Measurements from ENCODE around the gene FLVCR2.
"Not testable (repeated sequence)": the region's sequence is repeated elsewhere in the genome, so short reads cannot be mapped to it uniquely, and the experiment has no call there.

Gene FLVCR2

DNA sequence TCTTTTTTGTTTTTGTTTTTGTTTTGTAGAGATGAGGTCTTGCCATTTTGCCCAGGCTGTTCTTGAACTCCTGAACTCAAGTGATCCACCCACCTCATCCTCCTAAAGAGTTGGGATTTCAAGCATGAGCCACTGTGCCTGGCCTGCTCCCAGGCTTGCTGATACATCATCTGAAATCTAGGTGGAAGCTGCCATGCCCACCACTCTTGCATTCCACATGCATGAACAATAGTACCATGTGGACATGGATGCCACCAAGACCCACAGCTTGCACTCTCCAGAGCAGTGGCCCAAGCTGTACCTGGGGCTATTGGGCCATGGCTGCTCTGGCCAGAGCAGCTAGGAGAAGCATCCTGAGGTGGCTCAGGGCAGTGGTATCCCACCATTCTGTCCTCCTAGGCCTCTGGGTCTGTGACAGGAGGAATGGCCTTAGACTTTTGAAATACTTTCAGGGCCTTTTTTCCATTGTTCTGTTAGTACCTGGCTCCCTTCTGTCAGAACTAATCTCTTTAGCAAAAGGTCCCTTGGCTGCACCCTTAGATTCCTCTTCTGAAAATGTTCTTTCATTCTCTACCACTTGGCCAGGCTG, 13.7 kb downstream of the FLVCR2 start:
- Histone ChIP-seq H3K4me3 (ENCODE audit: low read depth, low read length) (no peak overlapping the region), H3K4me2 (ENCODE audit: low read length) (no peak overlapping the region), H3K9me3 (ENCODE audit: control insufficient read depth, low read length) (no peaks in the 10 kb centered on the region), H3K79me2 (peaks cover 12% of the 10 kb centered on the region), H3K27me3 (ENCODE audit: control insufficient read depth, insufficient read depth, low read length) (no peaks in the 10 kb centered on the region), H3K9ac (no peak overlapping the region), H3K27ac (no peak overlapping the region), H3K36me3 (ENCODE audit: control insufficient read depth, insufficient read depth, low read length) (no peaks in the 10 kb centered on the region), H2AFZ (no peak overlapping the region), H3K4me1 (no peaks in the 10 kb centered on the region)
- TF ChIP-seq, protein P1, sequence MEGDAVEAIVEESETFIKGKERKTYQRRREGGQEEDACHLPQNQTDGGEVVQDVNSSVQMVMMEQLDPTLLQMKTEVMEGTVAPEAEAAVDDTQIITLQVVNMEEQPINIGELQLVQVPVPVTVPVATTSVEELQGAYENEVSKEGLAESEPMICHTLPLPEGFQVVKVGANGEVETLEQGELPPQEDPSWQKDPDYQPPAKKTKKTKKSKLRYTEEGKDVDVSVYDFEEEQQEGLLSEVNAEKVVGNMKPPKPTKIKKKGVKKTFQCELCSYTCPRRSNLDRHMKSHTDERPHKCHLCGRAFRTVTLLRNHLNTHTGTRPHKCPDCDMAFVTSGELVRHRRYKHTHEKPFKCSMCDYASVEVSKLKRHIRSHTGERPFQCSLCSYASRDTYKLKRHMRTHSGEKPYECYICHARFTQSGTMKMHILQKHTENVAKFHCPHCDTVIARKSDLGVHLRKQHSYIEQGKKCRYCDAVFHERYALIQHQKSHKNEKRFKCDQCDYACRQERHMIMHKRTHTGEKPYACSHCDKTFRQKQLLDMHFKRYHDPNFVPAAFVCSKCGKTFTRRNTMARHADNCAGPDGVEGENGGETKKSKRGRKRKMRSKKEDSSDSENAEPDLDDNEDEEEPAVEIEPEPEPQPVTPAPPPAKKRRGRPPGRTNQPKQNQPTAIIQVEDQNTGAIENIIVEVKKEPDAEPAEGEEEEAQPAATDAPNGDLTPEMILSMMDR (IDR thresholded peaks at IDR 0.05): no peak

DNA sequence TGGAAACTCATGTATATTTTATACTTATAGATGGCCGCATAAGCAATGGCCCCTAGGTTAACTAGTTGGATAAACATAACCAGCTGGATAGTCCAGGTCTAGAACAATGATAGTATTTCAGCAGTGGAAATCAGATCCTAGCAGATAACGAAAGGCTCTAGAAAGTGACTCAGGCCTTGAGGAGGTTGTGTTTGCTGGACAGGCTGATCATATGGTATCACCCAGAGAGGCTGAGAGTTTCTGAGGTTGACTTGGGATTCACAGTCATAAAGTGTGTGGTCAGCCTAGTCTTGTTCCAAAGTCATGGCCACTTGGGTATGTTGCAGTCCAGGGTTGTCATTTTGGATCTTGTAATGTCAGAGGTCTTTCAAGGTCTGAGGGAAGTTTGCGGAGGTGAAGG, 16.8 kb downstream of the FLVCR2 start:
- Histone ChIP-seq H3K4me1 (no peaks in the 10 kb centered on the region), H3K27ac (no peak overlapping the region), H3K9ac (no peak overlapping the region), H3K4me3 (ENCODE audit: low read depth, low read length) (no peak overlapping the region), H3K79me2 (peaks cover 7% of the 10 kb centered on the region), H3K27me3 (ENCODE audit: control insufficient read depth, insufficient read depth, low read length) (no peaks in the 10 kb centered on the region), H3K9me3 (ENCODE audit: control insufficient read depth, low read length) (no peaks in the 10 kb centered on the region), H3K4me2 (ENCODE audit: low read length) (no peak overlapping the region), H2AFZ (no peak overlapping the region), H3K36me3 (ENCODE audit: control insufficient read depth, insufficient read depth, low read length) (no peaks in the 10 kb centered on the region)
- TF ChIP-seq, protein P1 (IDR thresholded peaks at IDR 0.05): no peak

DNA sequence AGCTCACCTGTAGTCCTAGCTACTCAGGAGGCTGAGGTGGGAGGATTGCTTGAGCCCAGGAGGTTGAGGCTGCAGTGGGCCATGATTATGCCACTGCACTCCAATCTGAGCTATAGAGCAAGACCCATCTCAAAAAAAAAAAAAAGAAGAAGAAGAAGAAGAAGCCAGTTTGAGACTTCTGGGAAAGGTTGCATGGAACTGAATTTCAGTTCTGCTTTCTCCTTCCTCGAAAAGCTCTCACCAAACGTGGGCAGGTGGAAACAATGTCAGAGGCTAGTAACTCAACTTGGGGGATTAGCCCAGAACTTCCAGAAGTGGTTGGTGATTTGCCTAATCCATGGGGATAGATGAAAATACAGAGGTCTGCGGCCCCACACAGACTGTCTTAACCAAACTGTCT, 18.7 kb downstream of the FLVCR2 start:
- no peak overlapping the region for H3K4me2 ChIP-seq (ENCODE audit: low read length)
- no peak overlapping the region for H2AFZ ChIP-seq
- H3K27me3 ChIP-seq (ENCODE audit: control insufficient read depth, insufficient read depth, low read length): no peaks in the 10 kb centered on the region
- no peak overlapping the region for H3K27ac ChIP-seq
- no peak overlapping the region for H3K4me3 ChIP-seq (ENCODE audit: low read depth, low read length)
- TF ChIP-seq, protein P1 (IDR thresholded peaks at IDR 0.05): no peak
- H3K9ac ChIP-seq: no peak overlapping the region
- peaks cover under 1% of the 10 kb centered on the region for H3K79me2 ChIP-seq
- H3K4me1 ChIP-seq: no peaks in the 10 kb centered on the region
- no peaks in the 10 kb centered on the region for H3K9me3 ChIP-seq (ENCODE audit: control insufficient read depth, low read length)
- H3K36me3 ChIP-seq (ENCODE audit: control insufficient read depth, insufficient read depth, low read length): no peaks in the 10 kb centered on the region

DNA sequence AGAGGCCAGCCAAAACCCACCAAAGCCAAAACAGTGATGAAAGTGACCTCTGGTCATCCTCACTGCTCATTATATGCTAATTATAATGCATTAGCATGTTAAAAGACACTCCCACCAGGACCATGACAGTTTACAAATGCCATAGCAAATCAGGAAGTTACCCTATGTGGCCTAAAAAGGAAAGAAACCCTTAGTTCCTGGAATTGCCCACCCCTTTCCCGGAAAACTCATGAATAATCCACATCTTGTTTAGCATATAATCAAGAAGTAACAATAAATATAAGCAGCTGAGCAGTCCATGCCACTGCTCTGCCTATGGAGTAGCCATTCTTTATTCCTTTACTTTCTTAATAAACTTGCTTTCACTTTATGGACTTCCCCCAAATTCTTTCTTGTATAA, 21.7 kb downstream of the FLVCR2 start:
- not testable (repeated sequence) for H3K27me3 ChIP-seq (ENCODE audit: control insufficient read depth, insufficient read depth, low read length); H3K4me1 ChIP-seq; H2AFZ ChIP-seq; H3K27ac ChIP-seq; H3K4me3 ChIP-seq (ENCODE audit: low read depth, low read length); H3K9ac ChIP-seq; H3K9me3 ChIP-seq (ENCODE audit: control insufficient read depth, low read length); H3K36me3 ChIP-seq (ENCODE audit: control insufficient read depth, insufficient read depth, low read length); H3K79me2 ChIP-seq; H3K4me2 ChIP-seq (ENCODE audit: low read length)

DNA sequence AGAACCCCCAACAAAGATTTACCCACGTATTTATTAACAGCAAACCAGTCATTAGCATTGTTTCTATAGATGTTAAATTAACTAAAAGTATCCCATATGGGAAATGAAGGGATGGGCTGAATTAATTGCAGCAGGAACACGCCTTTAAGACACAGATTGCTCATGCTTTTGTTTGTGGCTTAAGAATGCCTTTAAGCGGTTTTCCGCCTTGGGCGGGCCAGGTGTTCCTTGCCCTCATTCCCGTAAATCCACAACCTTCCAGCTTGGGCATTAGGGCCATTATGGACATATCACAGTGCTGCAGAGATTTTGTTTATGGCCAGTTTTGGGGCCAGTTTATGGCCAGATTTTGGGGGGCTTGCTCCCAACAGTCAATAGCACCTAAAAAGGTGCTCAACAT, 22.6 kb downstream of the FLVCR2 start:
- H3K9ac ChIP-seq; H3K27ac ChIP-seq; H3K36me3 ChIP-seq (ENCODE audit: control insufficient read depth, insufficient read depth, low read length); H3K27me3 ChIP-seq (ENCODE audit: control insufficient read depth, insufficient read depth, low read length); H3K9me3 ChIP-seq (ENCODE audit: control insufficient read depth, low read length); H2AFZ ChIP-seq; H3K4me1 ChIP-seq; H3K4me3 ChIP-seq (ENCODE audit: low read depth, low read length); H3K4me2 ChIP-seq (ENCODE audit: low read length); H3K79me2 ChIP-seq: not testable (repeated sequence)

DNA sequence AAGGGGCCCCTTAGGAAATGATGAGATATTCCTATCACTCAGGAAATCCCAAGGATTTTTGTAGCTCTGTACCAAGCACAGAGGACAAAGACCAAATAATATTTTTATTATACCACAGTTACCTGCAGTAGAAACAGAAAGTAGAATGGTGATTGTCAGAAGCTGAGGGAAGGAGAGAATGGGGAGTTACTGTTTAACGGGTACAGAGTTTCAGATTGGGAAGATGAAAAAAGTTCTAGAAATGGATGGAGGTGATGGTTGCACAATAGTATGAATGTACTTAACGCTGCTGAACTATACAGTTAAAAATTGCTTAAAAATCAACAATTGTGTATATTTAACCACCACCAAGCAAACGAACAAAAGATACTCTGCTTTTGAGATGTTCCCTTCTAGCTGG, 24.1 kb downstream of the FLVCR2 start:
- Histone ChIP-seq H3K9ac (no peak overlapping the region), H3K4me3 (ENCODE audit: low read depth, low read length) (no peak overlapping the region), H2AFZ (no peak overlapping the region), H3K27ac (no peak overlapping the region), H3K36me3 (ENCODE audit: control insufficient read depth, insufficient read depth, low read length) (no peaks in the 10 kb centered on the region), H3K27me3 (ENCODE audit: control insufficient read depth, insufficient read depth, low read length) (no peaks in the 10 kb centered on the region), H3K79me2 (no peaks in the 10 kb centered on the region), H3K4me2 (ENCODE audit: low read length) (no peak overlapping the region), H3K4me1 (no peaks in the 10 kb centered on the region), H3K9me3 (ENCODE audit: control insufficient read depth, low read length) (no peaks in the 10 kb centered on the region)
- TF ChIP-seq, protein P1 (IDR thresholded peaks at IDR 0.05): no peak

Data from parathyroid adenoma (tissue), 2 donors.